ENCODE data around the gene DCTN5. TPM values are rescaled to one million over a fixed set of nuclear protein-coding genes. Genes with fewer than 3 reads are reported as not detected.
A peak's percentile ranks its signal among the peaks of the same experiment; 100 is the strongest.

Gene DCTN5
- 10 to 100 TPM; 57.3 to 73.9 (median 67.7) TPM for total RNA-seq
- long read RNA-seq, donor 1, full-length matches to known transcripts, result 41 of 45 reads
- long read RNA-seq, donor 1, partial matches to known transcripts, result 2 of 45 reads
- long read RNA-seq, donor 1, other reads (novel, unspliced or antisense), result 2 of 45 reads
- long read RNA-seq, donor 2, full-length matches to known transcripts, result 9 of 11 reads
- long read RNA-seq, donor 2, partial matches to known transcripts, result 0 of 11 reads
- long read RNA-seq, donor 2, other reads (novel, unspliced or antisense), result 2 of 11 reads

- no peak for TF ChIP-seq CTCF (IDR thresholded peaks at IDR 0.05)
- intact Hi-C loops (cut with DNase I, micrococcal nuclease), result no loop called here
Measured at GRCh38 chr16:23640931-23641765, at the start of gene DCTN5, which contains the start of gene PALB2. Gene DCTN5, plus strand, starts transcription at chr16:23641466. Its CDS starts 77 bp downstream, at chr16:23641543. Gene PALB2, minus strand, starts transcription at chr16:23641310. Its CDS starts 153 bp downstream, at chr16:23641157.

GRCh38 chr16:23594186-23594585 is 47.1 kb upstream of the DCTN5 start:
- no peak for TF ChIP-seq CTCF (IDR thresholded peaks at IDR 0.05)
- no peak overlapping the region for H3K4me3 ChIP-seq
- DNase-seq (no peak), ATAC-seq (no peak)
- peaks cover 14% of the 10 kb centered on the region for H3K4me1 ChIP-seq (ENCODE audit: low read depth)
- intact Hi-C loops (cut with DNase I, micrococcal nuclease), result no loop called here
- no peaks in the 10 kb centered on the region for H3K36me3 ChIP-seq (ENCODE audit: low read depth)
- no peaks in the 10 kb centered on the region for H3K9me3 ChIP-seq

More at GRCh38 chr16:23640931-23641765, at the start of gene DCTN5, which contains the start of gene PALB2:
- ATAC-seq (peak; percentile 100), DNase-seq (peak; percentile 93 to 96 (median 93))
- Histone ChIP-seq H3K4me1 (ENCODE audit: low read depth) (peaks cover 14% of the 10 kb centered on the region), H3K36me3 (ENCODE audit: low read depth) (peaks cover 3% of the 10 kb centered on the region), H3K9me3 (no peaks in the 10 kb centered on the region), H3K4me3 (peak within 1 kb of the TSS; percentile 96)

GRCh38 chr16:23595246-23595950 is 45.9 kb upstream of the DCTN5 start:
- TF ChIP-seq CTCF (IDR thresholded peaks at IDR 0.05), result no peak
- Histone ChIP-seq H3K36me3 (ENCODE audit: low read depth) (no peaks in the 10 kb centered on the region), H3K4me3 (peak overlapping the region; percentile 98), H3K4me1 (ENCODE audit: low read depth) (peaks cover 14% of the 10 kb centered on the region), H3K9me3 (no peaks in the 10 kb centered on the region)
- DNase-seq (peak in 1 of 3 donors; percentile 60), ATAC-seq (peak; percentile 50)
- intact Hi-C loops (cut with DNase I, micrococcal nuclease), result no loop called here

GRCh38 chr16:23595951-23596720 is 45.1 kb upstream of the DCTN5 start, which contains the start of gene NDUFAB1:
Gene NDUFAB1, minus strand, starts transcription at chr16:23596316. Its CDS starts 26 bp downstream, at chr16:23596290.
- Histone ChIP-seq H3K4me1 (ENCODE audit: low read depth) (peaks cover 14% of the 10 kb centered on the region), H3K36me3 (ENCODE audit: low read depth) (no peaks in the 10 kb centered on the region), H3K9me3 (no peaks in the 10 kb centered on the region), H3K4me3 (peak within 1 kb of the TSS; percentile 98)
- ATAC-seq (peak; percentile 100), DNase-seq (peak; percentile 94 to 96 (median 95))
- peak; percentile 100 for TF ChIP-seq CTCF (IDR thresholded peaks at IDR 0.05)
- intact Hi-C loops (cut with DNase I, micrococcal nuclease), result no loop called here

Measured in mucosa of descending colon (tissue), 3 donors.